Measurements from ENCODE around the gene TBL1X. TPM values are rescaled to one million over a fixed set of nuclear protein-coding genes. Genes with fewer than 3 reads are reported as not detected.

The TBL1X gene
- total and polyA plus RNA-seq, 12 donors = 1.8 to 14.1 (median 9.8) TPM

DNA sequence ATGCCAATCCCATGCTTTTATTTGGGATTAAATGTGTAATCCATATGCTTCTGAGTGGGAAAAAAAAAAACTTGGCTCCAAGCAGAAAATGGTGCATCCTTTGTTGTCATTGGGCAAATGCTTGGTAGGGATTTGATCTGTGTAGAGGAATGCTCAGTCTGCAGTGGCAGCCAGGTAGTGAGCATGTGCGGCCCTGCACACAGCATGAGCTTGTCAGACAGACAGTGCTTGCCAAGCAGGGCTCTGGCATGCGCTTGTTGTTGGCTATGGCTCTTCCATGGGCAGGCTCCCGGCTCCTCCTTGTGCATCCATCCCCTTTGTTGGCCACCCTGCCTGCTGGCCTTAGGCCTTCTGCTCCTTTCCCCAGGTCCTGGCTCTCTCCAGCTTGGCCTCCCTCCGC is 170.5 kb downstream of the TBL1X start:
- no peaks in the 10 kb centered on the region for H3K27me3 ChIP-seq
- H3K9me3 ChIP-seq = no peaks in the 10 kb centered on the region
- peak; percentile 73 to 95 (median 82) for ATAC-seq
- H3K4me1 ChIP-seq = no peaks in the 10 kb centered on the region
- TF ChIP-seq, protein P1, sequence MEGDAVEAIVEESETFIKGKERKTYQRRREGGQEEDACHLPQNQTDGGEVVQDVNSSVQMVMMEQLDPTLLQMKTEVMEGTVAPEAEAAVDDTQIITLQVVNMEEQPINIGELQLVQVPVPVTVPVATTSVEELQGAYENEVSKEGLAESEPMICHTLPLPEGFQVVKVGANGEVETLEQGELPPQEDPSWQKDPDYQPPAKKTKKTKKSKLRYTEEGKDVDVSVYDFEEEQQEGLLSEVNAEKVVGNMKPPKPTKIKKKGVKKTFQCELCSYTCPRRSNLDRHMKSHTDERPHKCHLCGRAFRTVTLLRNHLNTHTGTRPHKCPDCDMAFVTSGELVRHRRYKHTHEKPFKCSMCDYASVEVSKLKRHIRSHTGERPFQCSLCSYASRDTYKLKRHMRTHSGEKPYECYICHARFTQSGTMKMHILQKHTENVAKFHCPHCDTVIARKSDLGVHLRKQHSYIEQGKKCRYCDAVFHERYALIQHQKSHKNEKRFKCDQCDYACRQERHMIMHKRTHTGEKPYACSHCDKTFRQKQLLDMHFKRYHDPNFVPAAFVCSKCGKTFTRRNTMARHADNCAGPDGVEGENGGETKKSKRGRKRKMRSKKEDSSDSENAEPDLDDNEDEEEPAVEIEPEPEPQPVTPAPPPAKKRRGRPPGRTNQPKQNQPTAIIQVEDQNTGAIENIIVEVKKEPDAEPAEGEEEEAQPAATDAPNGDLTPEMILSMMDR (IDR thresholded peaks at IDR 0.05) = no peak
- no peaks in the 10 kb centered on the region for H3K36me3 ChIP-seq
- intact Hi-C loops (cut with DNase I) = no loop called here
- DNase-seq = peak; percentile 29 to 34
- 59 to 68% methylated on average over 4 of the region's 4 CpGs for WGBS, 2 donors
- no peak overlapping the region for H3K27ac ChIP-seq
- H3K4me3 ChIP-seq = no peak overlapping the region

DNA sequence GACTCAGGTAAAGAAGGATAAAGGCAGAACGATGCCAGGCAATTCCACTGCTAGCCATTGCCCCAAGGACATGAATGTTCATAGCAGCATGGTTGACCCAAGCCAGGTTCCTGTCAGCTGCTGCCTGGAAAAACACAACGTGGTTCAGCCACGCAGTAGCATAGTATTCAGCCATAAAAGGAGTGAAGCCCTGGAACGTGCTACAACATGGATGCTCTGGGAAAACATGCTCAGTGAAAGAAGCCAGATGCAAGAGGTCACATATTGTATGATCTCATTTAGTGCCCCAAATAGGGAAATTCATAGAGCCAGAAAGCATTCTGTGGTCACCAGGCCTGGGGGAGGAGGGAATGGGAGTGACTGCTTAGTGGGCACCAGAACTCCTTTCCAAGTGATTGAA is 170.9 kb downstream of the TBL1X start:
- Histone ChIP-seq H3K27me3 (no peaks in the 10 kb centered on the region), H3K4me3 (no peak overlapping the region), H3K27ac (no peak overlapping the region), H3K36me3 (no peaks in the 10 kb centered on the region), H3K4me1 (no peaks in the 10 kb centered on the region), H3K9me3 (no peaks in the 10 kb centered on the region)
- DNase-seq = no peak
- intact Hi-C loops (cut with DNase I) = no loop called here
- TF ChIP-seq, protein P1 (IDR thresholded peaks at IDR 0.05) = no peak
- peak; percentile 26 to 62 (median 46) for ATAC-seq
- 33 to 61% methylated on average over 4 of the region's 4 CpGs for WGBS, 2 donors

DNA sequence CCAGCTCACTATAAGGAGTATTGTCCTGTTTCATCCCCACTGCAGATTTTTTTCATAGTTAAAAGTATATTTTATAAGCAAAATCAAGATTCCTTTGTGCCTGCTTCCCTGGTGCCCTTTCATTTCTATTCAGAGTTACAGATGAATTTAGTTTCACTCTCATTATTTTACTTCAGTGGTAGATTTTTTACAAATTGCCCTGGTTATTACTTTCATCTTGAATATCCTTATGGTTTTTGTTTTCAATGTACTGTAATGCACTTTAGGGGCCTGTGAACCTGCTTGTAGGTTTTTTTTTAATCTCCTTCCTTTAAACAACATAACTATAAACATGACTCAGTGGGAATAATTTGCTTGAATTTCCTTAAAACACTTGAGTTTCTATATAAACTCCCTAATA is 174.0 kb downstream of the TBL1X start:
- no peaks in the 10 kb centered on the region for H3K27me3 ChIP-seq
- no peaks in the 10 kb centered on the region for H3K9me3 ChIP-seq
- H3K4me3 ChIP-seq = no peak overlapping the region
- intact Hi-C loops (cut with DNase I) = no loop called here
- no peak for DNase-seq
- H3K27ac ChIP-seq = no peak overlapping the region
- ATAC-seq = no peak
- no peaks in the 10 kb centered on the region for H3K36me3 ChIP-seq
- TF ChIP-seq, protein P1 (IDR thresholded peaks at IDR 0.05) = no peak
- H3K4me1 ChIP-seq = no peaks in the 10 kb centered on the region

DNA sequence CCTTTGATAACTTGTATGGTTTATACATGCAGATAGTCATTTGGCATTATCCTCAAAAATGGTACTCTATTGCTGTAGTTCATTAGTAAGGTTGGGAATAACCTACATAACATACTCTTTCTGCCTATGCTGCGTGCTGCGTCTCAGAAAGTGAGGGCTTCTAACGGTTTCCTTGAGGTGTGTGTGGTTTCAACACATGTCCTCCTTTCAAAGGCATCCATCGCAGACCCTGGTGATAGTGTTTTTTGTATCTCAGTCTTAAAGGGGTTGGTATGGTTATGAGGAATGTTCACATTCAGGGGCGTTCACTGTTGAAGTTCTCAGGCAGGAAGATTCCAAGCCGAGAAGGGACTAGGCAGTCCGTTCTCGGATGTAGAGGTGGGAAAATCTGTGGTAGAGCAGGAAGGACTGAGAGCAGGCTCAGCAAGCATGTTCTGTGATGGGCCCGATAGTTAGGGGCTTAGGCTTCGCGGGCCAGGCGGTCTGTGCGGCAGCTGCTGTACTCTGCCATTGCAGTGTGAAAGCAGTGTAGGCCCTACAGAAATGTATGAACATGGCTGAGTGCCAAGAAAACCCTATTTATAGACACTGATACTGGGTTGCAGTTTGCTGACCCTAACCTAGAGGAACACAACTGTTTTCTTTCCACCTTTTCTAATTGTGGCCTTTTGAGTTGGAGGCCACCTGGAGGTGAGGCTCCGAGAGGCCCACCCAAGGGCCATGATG is 177.6 kb downstream of the TBL1X start:
- peak in 1 of 8 donors; percentile 22 for ATAC-seq
- Histone ChIP-seq H3K4me1 (peaks cover 0 to 12% (median 0%) of the 10 kb centered on the region in 9 donors), H3K27ac (no peak overlapping the region), H3K4me3 (no peak overlapping the region), H3K9me3 (no peaks in the 10 kb centered on the region), H3K36me3 (no peaks in the 10 kb centered on the region), H3K27me3 (no peaks in the 10 kb centered on the region)
- TF ChIP-seq, protein P1 (IDR thresholded peaks at IDR 0.05) = no peak
- WGBS, 2 donors = 57 to 83% methylated on average over 14 of the region's 14 CpGs
- intact Hi-C loops (cut with DNase I) = no loop called here
- DNase-seq = no peak
